AG09309 (cell line): ENCODE measurements around the gene SLC9A1.

Experiments used
- DNase-seq: peaks from one replicate; pipeline ENCODE4 v3.0.0-alpha.2; 2010; ENCODE audit warnings: low read depth
- H3K4me3 ChIP-seq: 2 replicates; pipeline ENCODE4 v1.5.1; 2011; ENCODE audit warnings: mild to moderate bottlenecking, low read depth, low read length, moderate library complexity; ENCODE audit not compliant: control insufficient read depth
- CTCF ChIP-seq: IDR thresholded peaks from 2 replicates; pipeline ENCODE4 v1.5.1; 2011; ENCODE audit warnings: mild to moderate bottlenecking, low read depth, low read length, inconsistent platforms; ENCODE audit not compliant: insufficient read depth, control insufficient read depth; ENCODE audit errors: missing control alignments

The SLC9A1 gene

GRCh38 chr1:27071049-27071416 is 83.9 kb downstream of the SLC9A1 start:
- DNase-seq, result no peak

GRCh38 chr1:27070390-27071048 is 84.4 kb downstream of the SLC9A1 start:
- TF ChIP-seq CTCF, result no peak
- DNase-seq, result no peak
- no peak overlapping the region for H3K4me3 ChIP-seq

More at GRCh38 chr1:27071049-27071416, 83.9 kb downstream of the SLC9A1 start:
- TF ChIP-seq CTCF, result no peak
- no peak overlapping the region for H3K4me3 ChIP-seq

- no peak overlapping the region for H3K4me3 ChIP-seq
- no peak for DNase-seq
Observed at GRCh38 chr1:27068922-27069321, 86.0 kb downstream of the SLC9A1 start.

GRCh38 chr1:27065999-27066630 is 88.8 kb downstream of the SLC9A1 start:
- no peak for TF ChIP-seq CTCF
- H3K4me3 ChIP-seq, result no peak overlapping the region
- DNase-seq, result no peak

More at GRCh38 chr1:27068922-27069321, 86.0 kb downstream of the SLC9A1 start:
- no peak for TF ChIP-seq CTCF

GRCh38 chr1:27060891-27061290 is 94.0 kb downstream of the SLC9A1 start:
- no peak for TF ChIP-seq CTCF
- H3K4me3 ChIP-seq, result no peak overlapping the region
- DNase-seq, result no peak

- DNase-seq, result no peak
- no peak for TF ChIP-seq CTCF
- no peak overlapping the region for H3K4me3 ChIP-seq
Observed at GRCh38 chr1:27058966-27059669, 95.8 kb downstream of the SLC9A1 start.
